Bronchial epithelial cell (primary cell): ENCODE measurements around the gene SLC22A17. TPM values are rescaled to one million over a fixed set of nuclear protein-coding genes. Genes with fewer than 3 reads are reported as not detected.
"Not testable (repeated sequence)": the region's sequence is repeated elsewhere in the genome, so short reads cannot be mapped to it uniquely, and the experiment has no call there.

Experiments
- DNase-seq: peaks from one replicate; pipeline ENCODE4 v3.0.0-alpha.2; 2010; ENCODE audit warnings: low read depth
- FAIRE-seq: peaks from 2 replicates; lab custom pipeline; 2011; peaks lifted over from hg19 to GRCh38; lab: Jason Lieb, UNC
- H3K27me3 ChIP-seq: 2 replicates; pipeline ENCODE4 v1.5.1; 2011; ENCODE audit warnings: low read length; ENCODE audit not compliant: control insufficient read depth, insufficient read depth
- H3K36me3 ChIP-seq: 2 replicates; pipeline ENCODE4 v1.5.1; 2011; ENCODE audit warnings: low read length; ENCODE audit not compliant: control insufficient read depth, insufficient read depth
- H3K4me3 ChIP-seq: 2 replicates; pipeline ENCODE4 v1.5.1; 2011; ENCODE audit warnings: mild to moderate bottlenecking, low read depth, low read length, control low read depth
- total RNA-seq: library from RNA; depleted of rRNA; stranded (reverse); fragments of >200 nt; gene quantifications from 2 replicates; pipeline ENCODE4 v1.2.1, GENCODE V29; 2014
- TF ChIP-seq, protein P1 (sequence below): IDR thresholded peaks from 2 replicates; pipeline ENCODE4 v1.5.1; 2011; ENCODE audit warnings: mild to moderate bottlenecking, moderate library complexity, low read length, control low read depth, inconsistent platforms; ENCODE audit not compliant: insufficient read depth, severe bottlenecking

SLC22A17 gene
- total RNA-seq, 1 donor from 2014 or later = 0.79 TPM

DNA sequence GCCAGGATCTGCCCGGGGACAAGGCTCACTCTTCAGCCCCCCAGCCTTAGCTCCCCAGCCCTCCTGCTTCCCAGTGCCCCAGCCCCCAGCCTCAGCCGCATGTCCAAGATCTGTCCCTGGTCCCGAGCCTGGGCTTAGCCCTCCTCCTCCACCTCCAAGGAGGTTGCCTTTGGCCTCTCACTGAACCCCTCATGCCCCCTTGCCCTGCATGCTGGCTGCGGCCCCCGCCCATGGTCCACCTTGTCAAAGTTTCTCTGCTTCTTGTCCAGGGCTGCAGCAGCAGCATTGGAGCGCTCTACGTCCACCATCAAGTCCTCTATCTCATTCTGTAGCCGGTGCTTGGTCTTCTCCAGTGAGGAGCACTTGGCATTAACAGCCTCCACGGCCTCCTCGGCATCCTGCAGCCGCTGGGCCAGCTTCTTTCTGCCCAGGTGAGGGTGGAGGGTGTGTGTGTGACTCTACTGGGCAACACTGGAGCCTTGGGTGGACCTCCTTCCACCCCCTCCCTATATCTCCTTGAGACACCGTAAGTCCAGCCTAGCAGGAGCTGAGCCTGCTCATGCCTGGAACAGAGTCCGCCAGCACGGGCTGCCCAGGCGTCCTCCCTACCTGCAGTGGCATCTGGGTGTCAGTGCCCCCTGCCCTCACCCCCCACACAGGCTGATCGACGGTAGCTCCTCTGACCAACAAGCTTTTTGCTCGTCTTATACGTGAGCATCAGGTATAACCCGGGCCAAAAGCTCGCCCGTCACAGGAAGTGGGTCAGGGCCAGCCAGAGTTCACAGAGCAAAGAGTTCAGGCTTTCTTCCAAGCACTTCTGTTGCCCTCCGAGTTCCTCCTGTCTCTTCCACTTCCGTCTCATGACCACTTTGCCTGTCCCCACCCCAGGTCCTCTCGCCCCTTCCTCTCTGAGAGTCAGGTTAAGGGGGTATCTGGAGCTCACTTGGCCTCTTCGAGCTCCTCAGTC is 35.5 kb upstream of the SLC22A17 start:
- DNase-seq (no peak), FAIRE-seq (no peak)
- Histone ChIP-seq H3K27me3 (no peaks in the 10 kb centered on the region), H3K36me3 (no peaks in the 10 kb centered on the region), H3K4me3 (no peak overlapping the region)
- TF ChIP-seq, protein P1, sequence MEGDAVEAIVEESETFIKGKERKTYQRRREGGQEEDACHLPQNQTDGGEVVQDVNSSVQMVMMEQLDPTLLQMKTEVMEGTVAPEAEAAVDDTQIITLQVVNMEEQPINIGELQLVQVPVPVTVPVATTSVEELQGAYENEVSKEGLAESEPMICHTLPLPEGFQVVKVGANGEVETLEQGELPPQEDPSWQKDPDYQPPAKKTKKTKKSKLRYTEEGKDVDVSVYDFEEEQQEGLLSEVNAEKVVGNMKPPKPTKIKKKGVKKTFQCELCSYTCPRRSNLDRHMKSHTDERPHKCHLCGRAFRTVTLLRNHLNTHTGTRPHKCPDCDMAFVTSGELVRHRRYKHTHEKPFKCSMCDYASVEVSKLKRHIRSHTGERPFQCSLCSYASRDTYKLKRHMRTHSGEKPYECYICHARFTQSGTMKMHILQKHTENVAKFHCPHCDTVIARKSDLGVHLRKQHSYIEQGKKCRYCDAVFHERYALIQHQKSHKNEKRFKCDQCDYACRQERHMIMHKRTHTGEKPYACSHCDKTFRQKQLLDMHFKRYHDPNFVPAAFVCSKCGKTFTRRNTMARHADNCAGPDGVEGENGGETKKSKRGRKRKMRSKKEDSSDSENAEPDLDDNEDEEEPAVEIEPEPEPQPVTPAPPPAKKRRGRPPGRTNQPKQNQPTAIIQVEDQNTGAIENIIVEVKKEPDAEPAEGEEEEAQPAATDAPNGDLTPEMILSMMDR = no peak

DNA sequence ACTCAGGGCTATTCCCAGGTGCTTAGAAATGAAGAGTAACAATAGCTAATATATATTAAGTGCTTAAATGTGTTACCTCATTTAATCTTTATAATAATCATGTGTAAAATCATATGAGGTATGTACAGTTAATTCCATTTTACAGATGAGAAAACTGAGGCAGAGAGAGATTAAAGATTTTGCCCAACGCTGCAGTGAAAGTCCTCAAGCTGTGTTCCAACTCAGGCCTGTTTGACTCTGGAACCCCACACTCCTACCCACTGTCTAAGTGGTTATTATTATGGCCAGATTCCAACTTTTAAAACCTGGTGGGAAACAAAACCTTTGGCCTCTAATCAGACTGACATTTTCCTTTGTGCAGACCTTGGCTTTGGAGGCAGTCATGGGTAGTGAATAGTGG is 34.3 kb upstream of the SLC22A17 start:
- DNase-seq (no peak), FAIRE-seq (no peak)
- H3K36me3 ChIP-seq = no peaks in the 10 kb centered on the region
- TF ChIP-seq, protein P1 = no peak
- H3K27me3 ChIP-seq = no peaks in the 10 kb centered on the region
- no peak overlapping the region for H3K4me3 ChIP-seq

DNA sequence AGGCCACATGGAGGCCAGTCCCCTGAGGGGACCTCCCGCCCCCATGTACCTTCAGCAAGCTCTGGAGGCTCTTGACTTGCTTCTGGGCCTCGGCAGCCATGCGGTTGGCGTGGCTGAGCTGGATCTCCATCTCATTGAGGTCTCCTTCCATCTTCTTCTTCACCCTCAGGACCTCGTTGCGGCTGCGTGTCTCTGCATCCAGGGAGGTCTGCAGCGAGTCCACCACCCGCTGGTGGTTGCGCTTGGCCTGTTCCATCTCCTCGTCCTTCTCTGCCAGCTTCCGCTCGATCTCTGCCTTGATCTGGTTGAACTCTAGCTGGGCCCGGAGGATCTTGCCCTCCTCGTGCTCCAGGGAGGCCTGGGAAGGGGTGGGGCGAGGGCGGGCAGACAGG is 33.6 kb upstream of the SLC22A17 start:
- not testable (repeated sequence) for DNase-seq, H3K27me3 ChIP-seq, H3K36me3 ChIP-seq, FAIRE-seq, H3K4me3 ChIP-seq

DNA sequence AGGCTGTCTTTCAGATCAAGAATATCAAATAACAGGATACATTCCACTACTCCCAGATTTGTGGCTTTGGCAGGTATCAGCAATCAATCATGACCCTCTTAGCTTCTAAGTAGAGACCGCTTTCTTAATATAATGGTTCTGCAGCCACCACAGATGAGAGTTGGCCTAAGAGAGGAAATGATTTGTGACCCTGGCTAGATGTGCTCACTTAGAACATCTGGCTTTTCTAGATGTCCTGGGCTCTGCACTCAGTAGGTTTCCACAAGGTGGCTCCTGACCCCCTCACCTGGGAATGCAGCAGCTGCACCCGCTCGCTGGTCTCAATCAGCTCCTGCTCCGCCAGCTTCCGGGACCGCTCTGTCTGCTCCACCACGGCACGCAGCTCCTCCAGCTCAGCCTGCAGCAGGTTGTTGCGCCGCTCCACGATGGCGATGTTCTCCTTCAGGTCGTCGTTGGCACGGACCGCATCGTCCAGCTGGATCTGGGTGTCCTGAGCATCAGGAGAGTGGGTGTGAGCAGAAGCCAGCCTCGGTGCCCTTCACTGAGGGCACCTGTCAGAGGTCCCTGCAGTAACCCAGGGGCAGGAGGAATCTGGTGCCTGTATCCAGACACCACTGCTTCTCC is 33.1 kb upstream of the SLC22A17 start:
- no peak for FAIRE-seq

DNA sequence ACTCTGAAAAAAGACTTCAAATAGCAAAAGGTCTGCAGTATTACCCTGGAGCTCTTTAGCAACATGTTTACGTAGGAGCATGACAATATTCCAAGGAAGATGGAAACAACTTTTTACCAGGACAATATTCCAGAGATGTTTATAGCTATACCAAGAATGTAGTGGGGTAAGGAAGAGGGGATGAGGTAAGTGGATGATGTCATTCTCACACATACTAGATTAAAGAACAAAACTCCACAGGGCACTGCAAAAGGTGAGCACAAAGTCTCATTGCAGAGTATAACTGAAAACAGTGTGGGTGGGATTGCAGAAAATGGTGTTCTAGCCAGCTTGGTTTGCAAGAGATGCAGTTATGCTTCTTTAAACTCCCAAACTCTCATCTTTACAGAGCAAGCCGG is 32.6 kb upstream of the SLC22A17 start:
- Histone ChIP-seq H3K27me3 (no peaks in the 10 kb centered on the region), H3K4me3 (no peak overlapping the region), H3K36me3 (no peaks in the 10 kb centered on the region)
- TF ChIP-seq, protein P1 = no peak
- FAIRE-seq = no peak
- DNase-seq = no peak

More for the DNA sequence above, 33.1 kb upstream of the SLC22A17 start:
- TF ChIP-seq, protein P1 = no peak
- no peak for DNase-seq
- H3K27me3 ChIP-seq = no peaks in the 10 kb centered on the region
- H3K4me3 ChIP-seq = no peak overlapping the region
- no peaks in the 10 kb centered on the region for H3K36me3 ChIP-seq

DNA sequence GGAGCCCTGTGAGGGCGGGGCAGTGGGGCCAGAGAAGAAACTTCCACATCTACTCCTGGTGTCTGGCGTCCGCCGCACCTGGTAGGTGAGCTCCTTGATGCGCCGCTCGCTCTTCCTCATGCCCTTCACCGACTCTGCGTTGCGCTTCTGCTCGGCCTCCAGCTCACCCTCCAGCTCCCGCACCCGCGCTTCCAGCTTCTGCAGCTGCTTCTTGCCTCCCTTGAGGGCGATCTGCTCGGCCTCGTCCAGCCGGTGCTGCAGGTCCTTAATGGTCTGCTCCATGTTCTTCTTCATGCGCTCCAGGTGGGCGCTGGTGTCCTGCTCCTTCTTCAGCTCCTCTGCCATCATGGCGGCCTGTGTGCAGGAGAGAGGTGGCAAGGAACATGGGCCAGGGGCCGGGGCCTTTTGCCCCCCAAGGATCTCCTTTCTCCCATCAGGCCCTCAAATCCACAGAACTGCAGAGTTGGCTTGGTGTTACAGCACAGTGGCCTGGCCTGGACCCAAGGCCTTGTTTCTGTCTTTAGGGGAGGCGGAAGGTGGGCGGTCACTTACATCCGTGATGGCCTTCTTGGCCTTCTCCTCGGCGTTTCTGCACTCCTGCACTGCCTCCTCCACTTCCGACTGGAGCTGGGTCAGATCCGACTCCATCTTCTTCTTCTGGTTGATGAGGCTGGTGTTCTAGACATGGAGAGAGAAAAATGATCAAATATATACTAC is 31.8 kb upstream of the SLC22A17 start:
- Histone ChIP-seq H3K36me3 (no peaks in the 10 kb centered on the region), H3K27me3 (no peaks in the 10 kb centered on the region), H3K4me3 (no peak overlapping the region)
- TF ChIP-seq, protein P1 = no peak
- DNase-seq (no peak), FAIRE-seq (no peak)
